ENCODE measurements around the gene CHRDL2.
A peak's percentile ranks its signal among the peaks of the same experiment; 100 is the strongest.

CHRDL2 gene

DNA sequence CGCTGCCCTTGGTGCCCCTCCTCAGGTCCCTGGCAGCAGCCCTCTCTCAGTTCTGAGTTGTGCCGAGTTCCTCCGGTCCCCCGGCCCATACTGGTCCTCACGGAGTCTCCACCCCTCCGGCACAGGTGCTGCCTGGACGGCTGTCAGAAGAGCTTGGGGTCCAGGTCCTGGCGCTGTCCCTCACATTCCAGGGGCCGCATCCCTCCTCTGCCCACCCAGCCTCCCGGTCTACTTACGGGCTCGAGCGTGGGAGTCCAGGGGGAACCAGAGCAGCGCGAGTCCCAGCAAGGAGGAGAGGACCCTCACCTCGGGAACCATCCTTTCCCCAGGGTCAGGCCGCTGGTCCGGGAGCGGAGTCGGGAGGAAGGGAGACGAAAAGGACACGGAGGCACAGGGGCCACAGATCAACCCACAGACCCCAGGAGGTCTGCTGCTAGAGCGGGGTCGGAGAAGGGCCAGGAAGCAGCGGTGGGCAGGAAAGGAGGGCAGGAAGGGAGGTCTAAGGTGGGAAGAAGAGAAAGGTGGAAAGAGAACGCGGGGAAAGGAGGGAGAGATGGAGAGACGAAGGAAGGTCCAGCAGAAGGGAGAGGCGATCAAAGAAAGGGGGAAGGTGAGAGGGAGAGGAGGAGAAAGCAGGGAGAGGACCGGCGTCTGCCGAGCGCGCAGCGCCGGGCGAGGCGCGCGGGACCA is 510 bp downstream of the CHRDL2 start:
- TF ChIP-seq, protein P1, sequence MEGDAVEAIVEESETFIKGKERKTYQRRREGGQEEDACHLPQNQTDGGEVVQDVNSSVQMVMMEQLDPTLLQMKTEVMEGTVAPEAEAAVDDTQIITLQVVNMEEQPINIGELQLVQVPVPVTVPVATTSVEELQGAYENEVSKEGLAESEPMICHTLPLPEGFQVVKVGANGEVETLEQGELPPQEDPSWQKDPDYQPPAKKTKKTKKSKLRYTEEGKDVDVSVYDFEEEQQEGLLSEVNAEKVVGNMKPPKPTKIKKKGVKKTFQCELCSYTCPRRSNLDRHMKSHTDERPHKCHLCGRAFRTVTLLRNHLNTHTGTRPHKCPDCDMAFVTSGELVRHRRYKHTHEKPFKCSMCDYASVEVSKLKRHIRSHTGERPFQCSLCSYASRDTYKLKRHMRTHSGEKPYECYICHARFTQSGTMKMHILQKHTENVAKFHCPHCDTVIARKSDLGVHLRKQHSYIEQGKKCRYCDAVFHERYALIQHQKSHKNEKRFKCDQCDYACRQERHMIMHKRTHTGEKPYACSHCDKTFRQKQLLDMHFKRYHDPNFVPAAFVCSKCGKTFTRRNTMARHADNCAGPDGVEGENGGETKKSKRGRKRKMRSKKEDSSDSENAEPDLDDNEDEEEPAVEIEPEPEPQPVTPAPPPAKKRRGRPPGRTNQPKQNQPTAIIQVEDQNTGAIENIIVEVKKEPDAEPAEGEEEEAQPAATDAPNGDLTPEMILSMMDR (conservative IDR thresholded peaks at IDR 0.05): no peak

DNA sequence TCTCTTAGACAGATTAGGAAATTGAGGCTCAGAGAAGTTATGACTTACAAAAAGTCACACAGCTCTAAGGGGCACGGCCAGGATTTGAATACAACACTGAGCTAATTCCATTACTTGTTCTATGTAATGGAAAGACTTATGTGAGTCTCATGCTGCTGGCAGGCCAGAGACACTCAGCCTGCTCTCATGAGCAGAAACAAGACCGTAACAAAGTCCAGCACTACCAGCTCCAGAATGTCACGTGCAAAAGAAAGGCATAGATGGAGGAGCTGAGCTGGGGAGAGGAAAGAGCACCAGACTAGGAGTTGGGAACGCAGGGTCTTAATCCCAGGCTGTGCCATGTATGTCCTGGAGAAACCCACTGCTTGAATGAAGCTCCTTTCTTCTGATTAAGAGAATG is 1.8 kb downstream of the CHRDL2 start:
- TF ChIP-seq, protein P1 (conservative IDR thresholded peaks at IDR 0.05): no peak
- no peak overlapping the region for H3K27ac ChIP-seq

More for the DNA sequence above, 510 bp downstream of the CHRDL2 start:
- H3K27ac ChIP-seq: no peak overlapping the region

DNA sequence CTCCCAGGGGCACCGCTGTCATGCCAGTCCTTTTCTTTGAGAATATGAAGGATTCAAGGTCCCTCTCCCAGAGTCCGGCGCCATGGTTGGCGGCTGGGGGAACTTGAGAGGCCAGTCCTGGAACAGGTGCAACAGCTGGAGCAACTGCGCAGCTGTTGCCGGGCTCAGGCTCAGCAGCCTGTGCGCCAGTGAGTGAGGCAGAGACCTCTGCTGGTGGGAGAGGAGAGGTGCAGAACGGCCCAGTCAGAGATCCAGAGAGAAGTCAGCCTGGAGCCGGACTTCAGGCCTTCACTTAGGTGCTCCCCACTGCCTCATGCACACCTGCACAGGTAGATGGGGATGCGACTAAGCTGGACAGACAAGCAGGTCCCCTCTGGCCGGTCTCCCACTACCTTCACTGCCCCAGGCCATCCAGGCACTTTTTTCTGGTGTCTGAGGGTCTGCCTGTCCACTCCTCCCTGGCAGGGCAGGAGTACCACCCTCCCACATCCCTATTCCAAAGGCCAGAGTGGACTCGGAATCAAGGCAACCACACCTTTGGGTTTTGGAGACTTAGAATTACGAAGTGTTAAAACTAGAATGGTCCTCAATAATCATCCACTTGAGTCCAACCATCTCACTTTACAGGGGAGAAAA is 4.6 kb downstream of the CHRDL2 start:
- H3K27ac ChIP-seq: no peak overlapping the region
- TF ChIP-seq, protein P1 (conservative IDR thresholded peaks at IDR 0.05): peak; percentile 98

DNA sequence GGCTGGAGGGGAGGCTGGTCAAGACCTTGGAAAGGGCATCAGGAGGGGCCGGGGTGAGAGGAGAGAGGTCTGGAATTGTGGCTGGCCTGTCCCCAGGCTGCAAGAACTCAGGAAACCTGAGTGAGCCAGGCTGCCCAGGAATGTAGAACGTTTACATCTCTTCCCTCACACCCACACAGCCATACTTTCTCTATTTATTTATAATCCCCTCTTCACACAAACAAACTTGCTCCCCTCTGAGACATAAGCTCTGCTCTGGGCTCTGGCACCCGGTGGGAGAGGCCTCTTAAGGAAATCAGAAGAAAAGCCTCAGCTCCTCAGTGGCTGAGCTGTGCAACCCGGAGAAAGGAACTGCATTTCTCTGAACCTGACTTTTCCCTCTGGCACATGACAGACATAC is 5.5 kb downstream of the CHRDL2 start:
- no peak overlapping the region for H3K27ac ChIP-seq
- TF ChIP-seq, protein P1 (conservative IDR thresholded peaks at IDR 0.05): no peak

DNA sequence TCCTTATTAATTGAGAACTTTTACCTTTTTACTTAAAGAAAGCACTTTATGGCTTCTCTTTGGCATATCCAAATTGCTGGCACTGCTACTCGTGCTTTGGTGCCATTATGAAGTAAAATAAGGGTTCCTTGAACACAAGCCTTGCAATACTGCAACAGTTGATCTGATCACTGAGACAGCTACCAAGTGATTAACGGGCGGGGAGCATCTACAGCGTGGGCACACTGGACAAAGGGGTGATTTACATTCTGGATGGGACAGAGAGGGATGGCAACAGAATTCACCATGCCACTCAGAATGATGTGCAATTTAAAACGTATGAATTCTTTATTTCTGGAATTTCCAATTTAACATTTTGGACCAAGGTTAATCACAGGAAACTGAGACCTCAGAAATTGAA is 7.7 kb downstream of the CHRDL2 start:
- TF ChIP-seq, protein P1 (conservative IDR thresholded peaks at IDR 0.05): no peak
- H3K27ac ChIP-seq: no peak overlapping the region

DNA sequence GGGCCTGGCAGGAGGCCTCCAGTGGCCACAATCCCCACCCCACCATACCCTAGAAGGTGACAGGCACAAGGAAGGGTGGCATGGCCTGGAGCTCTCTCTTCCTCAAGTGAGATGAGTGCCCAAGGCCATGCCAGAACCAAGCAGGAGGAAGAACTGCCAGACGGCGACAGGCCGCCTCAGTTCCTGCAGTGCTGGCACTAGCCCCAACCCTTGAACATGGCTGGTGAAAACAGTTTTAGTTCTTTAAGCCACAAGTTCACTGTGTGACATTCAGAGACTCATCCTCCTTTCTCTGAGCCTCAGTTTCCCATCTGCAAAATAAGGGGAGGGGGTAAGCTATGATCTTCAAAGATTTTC is 9.8 kb downstream of the CHRDL2 start:
- TF ChIP-seq, protein P1 (conservative IDR thresholded peaks at IDR 0.05): no peak

DNA sequence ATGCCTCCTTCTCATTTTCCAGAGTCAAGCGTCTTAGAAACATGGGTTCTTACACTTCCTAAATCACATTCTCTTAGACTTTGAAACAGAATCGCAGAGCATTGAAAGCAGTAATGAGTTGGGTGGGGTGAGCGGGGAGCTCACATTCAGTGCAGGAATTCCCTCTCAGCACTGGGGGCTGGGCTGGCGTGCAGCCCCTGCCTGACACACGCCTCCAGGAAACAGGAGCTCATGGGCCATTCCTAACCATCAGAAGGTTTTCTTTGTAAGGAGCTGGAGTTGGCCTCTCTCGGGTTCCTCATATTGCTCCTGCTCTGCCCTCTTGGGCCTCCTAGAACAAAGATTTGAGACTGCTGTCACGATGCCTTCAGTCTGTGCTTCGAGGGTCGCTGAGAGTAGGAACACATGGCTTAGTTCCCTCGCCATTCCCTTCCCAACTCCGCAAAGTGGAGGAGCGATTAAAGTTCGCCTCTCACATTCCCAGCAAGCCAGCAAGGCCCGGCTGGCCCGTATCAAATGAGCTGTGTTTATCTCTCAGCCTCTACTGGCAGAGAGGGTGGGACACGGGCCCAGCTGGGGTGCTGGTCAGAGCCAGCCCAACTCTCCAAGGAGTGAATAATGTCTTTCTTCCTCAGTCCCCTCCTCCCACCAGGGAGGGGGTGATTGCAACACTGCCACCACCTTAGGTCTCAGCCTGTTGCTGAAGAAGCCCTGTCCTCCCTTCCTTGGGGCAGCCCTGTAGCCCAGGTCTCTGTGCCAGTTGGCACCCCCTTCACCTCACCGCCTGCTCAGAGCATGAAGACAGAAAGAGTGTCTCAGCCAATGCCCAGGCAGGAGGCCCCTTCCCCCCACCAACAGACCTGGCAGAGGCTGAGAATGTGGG is 10.4 kb downstream of the CHRDL2 start:
- TF ChIP-seq, protein P1 (conservative IDR thresholded peaks at IDR 0.05): no peak
- no peak overlapping the region for H3K27ac ChIP-seq

More for the DNA sequence above, 9.8 kb downstream of the CHRDL2 start:
- H3K27ac ChIP-seq: no peak overlapping the region
